ENCODE results near the gene SLC8B1.

Gene SLC8B1

DNA sequence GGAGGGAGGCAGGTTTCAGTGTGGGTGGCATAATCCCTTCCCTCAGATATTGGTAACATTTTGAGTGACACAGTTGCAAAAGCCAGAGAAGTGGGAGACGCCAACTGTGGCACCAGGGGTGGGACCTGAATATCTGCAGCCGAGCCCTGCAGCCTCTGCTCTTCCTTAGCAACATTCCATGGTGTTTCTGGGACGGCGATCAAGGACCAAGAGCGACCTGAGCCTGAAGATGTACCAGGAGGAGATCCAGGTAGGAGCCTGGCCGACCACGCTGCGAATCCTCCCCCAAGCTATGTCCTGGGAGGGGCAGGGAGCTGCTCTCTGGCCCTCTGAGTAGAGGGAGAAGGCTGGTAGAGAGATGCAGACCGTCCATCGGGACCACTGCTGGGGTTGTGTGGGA lies 41.8 kb downstream of the SLC8B1 start:
- no peak overlapping the region for H3K4me3 ChIP-seq (ENCODE audit: low read depth, low read length, poor library complexity, severe bottlenecking)
- H3K27ac ChIP-seq (ENCODE audit: low read depth, low read length, poor library complexity, severe bottlenecking): no peak overlapping the region
- H4K20me1 ChIP-seq (ENCODE audit: insufficient read depth, low read length): no peaks in the 10 kb centered on the region
- TF ChIP-seq, protein P1, sequence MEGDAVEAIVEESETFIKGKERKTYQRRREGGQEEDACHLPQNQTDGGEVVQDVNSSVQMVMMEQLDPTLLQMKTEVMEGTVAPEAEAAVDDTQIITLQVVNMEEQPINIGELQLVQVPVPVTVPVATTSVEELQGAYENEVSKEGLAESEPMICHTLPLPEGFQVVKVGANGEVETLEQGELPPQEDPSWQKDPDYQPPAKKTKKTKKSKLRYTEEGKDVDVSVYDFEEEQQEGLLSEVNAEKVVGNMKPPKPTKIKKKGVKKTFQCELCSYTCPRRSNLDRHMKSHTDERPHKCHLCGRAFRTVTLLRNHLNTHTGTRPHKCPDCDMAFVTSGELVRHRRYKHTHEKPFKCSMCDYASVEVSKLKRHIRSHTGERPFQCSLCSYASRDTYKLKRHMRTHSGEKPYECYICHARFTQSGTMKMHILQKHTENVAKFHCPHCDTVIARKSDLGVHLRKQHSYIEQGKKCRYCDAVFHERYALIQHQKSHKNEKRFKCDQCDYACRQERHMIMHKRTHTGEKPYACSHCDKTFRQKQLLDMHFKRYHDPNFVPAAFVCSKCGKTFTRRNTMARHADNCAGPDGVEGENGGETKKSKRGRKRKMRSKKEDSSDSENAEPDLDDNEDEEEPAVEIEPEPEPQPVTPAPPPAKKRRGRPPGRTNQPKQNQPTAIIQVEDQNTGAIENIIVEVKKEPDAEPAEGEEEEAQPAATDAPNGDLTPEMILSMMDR (IDR thresholded peaks at IDR 0.05; ENCODE audit: low read length): no peak
- TF ChIP-seq EZH2 (IDR thresholded peaks at IDR 0.05; ENCODE audit: borderline replicate concordance, low read length): no peak
- no peak overlapping the region for H2AFZ ChIP-seq (ENCODE audit: low read length)
- no peaks in the 10 kb centered on the region for H3K79me2 ChIP-seq (ENCODE audit: insufficient read depth, low read length)
- no peaks in the 10 kb centered on the region for H3K27me3 ChIP-seq (ENCODE audit: insufficient read depth, low read length)
- H3F3A ChIP-seq (ENCODE audit: insufficient read depth, low read length): no peaks in the 10 kb centered on the region
- no peak overlapping the region for H3K4me2 ChIP-seq (ENCODE audit: low read length)
- H3K4me1 ChIP-seq (ENCODE audit: insufficient read depth, low read length, severe bottlenecking): peaks cover 6% of the 10 kb centered on the region
- H3K9me2 ChIP-seq (ENCODE audit: low read depth, low read length): no peaks in the 10 kb centered on the region
- H3K36me3 ChIP-seq (ENCODE audit: insufficient read depth, low read length): peaks cover 99% of the 10 kb centered on the region
- no peak overlapping the region for H3K9ac ChIP-seq (ENCODE audit: low read length)
- no peaks in the 10 kb centered on the region for H3K9me3 ChIP-seq (ENCODE audit: low read length)

DNA sequence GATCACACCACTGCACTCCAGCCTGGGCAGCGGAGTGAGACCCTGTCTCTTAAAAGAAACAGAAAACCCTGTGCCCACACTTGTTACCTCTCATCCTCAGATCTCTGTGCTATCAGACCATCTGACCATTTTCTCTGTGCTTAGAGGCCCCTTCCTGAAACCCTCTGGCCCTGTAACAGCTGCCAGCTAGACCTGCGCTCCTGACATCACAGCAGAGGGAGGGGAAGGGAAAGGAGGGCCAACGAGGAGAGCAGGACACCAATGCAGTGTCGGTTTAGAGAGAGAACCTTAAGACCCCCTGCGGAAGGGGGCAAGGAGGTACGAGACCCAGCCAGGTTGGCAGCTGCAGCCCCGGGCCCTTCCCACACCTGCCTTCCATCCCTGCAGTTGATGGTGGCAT lies 42.4 kb downstream of the SLC8B1 start:
- H3K27ac ChIP-seq (ENCODE audit: low read depth, low read length, poor library complexity, severe bottlenecking): no peak overlapping the region
- peaks cover 99% of the 10 kb centered on the region for H3K36me3 ChIP-seq (ENCODE audit: insufficient read depth, low read length)
- H2AFZ ChIP-seq (ENCODE audit: low read length): no peak overlapping the region
- no peak overlapping the region for H3K4me2 ChIP-seq (ENCODE audit: low read length)
- no peak for TF ChIP-seq EZH2 (IDR thresholded peaks at IDR 0.05; ENCODE audit: borderline replicate concordance, low read length)
- TF ChIP-seq, protein P1 (IDR thresholded peaks at IDR 0.05; ENCODE audit: low read length): no peak
- no peaks in the 10 kb centered on the region for H3K9me2 ChIP-seq (ENCODE audit: low read depth, low read length)
- H4K20me1 ChIP-seq (ENCODE audit: insufficient read depth, low read length): no peaks in the 10 kb centered on the region
- H3K4me3 ChIP-seq (ENCODE audit: low read depth, low read length, poor library complexity, severe bottlenecking): no peak overlapping the region
- no peaks in the 10 kb centered on the region for H3K9me3 ChIP-seq (ENCODE audit: low read length)
- H3K9ac ChIP-seq (ENCODE audit: low read length): no peak overlapping the region
- H3K27me3 ChIP-seq (ENCODE audit: insufficient read depth, low read length): no peaks in the 10 kb centered on the region
- H3K4me1 ChIP-seq (ENCODE audit: insufficient read depth, low read length, severe bottlenecking): peaks cover under 1% of the 10 kb centered on the region
- no peaks in the 10 kb centered on the region for H3K79me2 ChIP-seq (ENCODE audit: insufficient read depth, low read length)
- no peaks in the 10 kb centered on the region for H3F3A ChIP-seq (ENCODE audit: insufficient read depth, low read length)

DNA sequence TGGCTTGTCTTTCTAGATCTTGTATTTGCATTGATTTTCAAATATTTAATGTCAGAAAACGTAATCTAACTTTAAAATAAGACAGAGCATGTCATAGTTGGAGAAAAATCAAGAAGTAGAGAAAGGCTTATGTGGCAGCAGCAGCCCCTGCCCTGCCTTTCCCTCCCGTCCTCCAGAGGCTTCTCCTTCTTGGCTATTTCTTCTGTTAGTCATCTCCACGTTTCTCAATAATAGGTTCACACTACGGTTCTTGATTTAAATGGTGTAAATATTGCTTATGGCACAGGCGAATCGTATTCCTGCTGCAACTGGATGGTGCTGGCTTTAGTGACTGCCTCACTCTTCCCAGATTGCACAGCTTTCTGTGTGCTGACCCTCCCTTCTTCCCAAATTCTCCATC lies 42.8 kb downstream of the SLC8B1 start:
- H3K4me3 ChIP-seq (ENCODE audit: low read depth, low read length, poor library complexity, severe bottlenecking): no peak overlapping the region
- H3K9me3 ChIP-seq (ENCODE audit: low read length): no peaks in the 10 kb centered on the region
- H3K4me2 ChIP-seq (ENCODE audit: low read length): no peak overlapping the region
- H3K27ac ChIP-seq (ENCODE audit: low read depth, low read length, poor library complexity, severe bottlenecking): no peak overlapping the region
- no peaks in the 10 kb centered on the region for H3K27me3 ChIP-seq (ENCODE audit: insufficient read depth, low read length)
- H4K20me1 ChIP-seq (ENCODE audit: insufficient read depth, low read length): no peaks in the 10 kb centered on the region
- H3K9ac ChIP-seq (ENCODE audit: low read length): no peak overlapping the region
- TF ChIP-seq, protein P1 (IDR thresholded peaks at IDR 0.05; ENCODE audit: low read length): no peak
- TF ChIP-seq EZH2 (IDR thresholded peaks at IDR 0.05; ENCODE audit: borderline replicate concordance, low read length): no peak
- peaks cover 99% of the 10 kb centered on the region for H3K36me3 ChIP-seq (ENCODE audit: insufficient read depth, low read length)
- no peaks in the 10 kb centered on the region for H3K9me2 ChIP-seq (ENCODE audit: low read depth, low read length)
- H2AFZ ChIP-seq (ENCODE audit: low read length): no peak overlapping the region
- no peaks in the 10 kb centered on the region for H3K79me2 ChIP-seq (ENCODE audit: insufficient read depth, low read length)
- no peaks in the 10 kb centered on the region for H3F3A ChIP-seq (ENCODE audit: insufficient read depth, low read length)
- no peaks in the 10 kb centered on the region for H3K4me1 ChIP-seq (ENCODE audit: insufficient read depth, low read length, severe bottlenecking)
